Stimulated activated CD4-positive, alpha-beta T cell treated with anti-CD3 and anti-CD28 coated beads, Interleukin-2, amount 100 ng/mL, for 24 hours (primary cell): ENCODE measurements around the gene SP140.
"Not testable (repeated sequence)": the region's sequence is repeated elsewhere in the genome, so short reads cannot be mapped to it uniquely, and the experiment has no call there.

ENCODE experiments used
- DNase-seq, 2 donors: peaks; one replicate each; pipeline ENCODE4 v3.0.0-alpha.2; 2020

The SP140 gene

DNA sequence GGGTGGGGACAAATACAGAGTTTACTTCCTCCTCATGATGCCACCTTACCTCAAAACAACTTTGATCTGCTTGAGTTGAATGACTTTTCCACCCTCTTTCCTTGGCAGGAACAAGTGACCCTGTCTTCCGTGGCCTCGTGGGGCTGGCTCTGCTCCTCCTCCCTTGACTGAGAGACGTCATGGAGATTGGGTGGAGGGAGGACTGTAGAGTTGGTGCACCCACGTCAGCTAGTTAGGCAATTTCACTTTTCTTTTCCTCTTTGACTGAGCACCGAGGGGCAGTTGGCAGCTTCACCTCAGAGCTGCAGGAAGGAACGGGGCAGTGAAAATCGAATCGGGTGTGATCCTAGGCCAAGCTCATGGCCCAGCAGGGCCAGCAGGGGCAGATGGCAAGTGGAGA, at the start of gene SP140:
SP140 (plus strand) TSS at position 251 of the 400 bp plus-strand sequence; CDS start at position 360, 109 bp downstream.
- peak; percentile 73 to 78 for DNase-seq

DNA sequence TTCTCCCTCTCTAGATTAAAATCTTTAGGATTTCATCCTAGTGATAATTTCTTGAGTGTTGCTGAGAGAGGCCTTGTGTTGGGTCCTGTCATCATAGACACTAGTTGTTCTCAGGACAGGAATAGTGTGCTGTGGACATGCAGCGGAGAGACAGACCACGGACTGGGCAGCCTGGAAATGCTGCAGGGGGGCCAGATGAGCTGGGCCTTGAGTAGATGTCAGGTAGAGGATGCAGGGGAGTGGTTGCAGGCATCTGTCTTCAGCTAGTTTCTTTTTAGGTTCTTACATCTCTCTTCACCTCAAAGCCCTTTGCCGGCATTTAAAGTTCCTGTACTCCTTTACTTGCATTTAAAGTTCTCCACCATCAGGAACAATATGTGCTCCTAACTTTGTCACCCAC, 48.5 kb upstream of the SP140 start:
- no peak for DNase-seq

DNA sequence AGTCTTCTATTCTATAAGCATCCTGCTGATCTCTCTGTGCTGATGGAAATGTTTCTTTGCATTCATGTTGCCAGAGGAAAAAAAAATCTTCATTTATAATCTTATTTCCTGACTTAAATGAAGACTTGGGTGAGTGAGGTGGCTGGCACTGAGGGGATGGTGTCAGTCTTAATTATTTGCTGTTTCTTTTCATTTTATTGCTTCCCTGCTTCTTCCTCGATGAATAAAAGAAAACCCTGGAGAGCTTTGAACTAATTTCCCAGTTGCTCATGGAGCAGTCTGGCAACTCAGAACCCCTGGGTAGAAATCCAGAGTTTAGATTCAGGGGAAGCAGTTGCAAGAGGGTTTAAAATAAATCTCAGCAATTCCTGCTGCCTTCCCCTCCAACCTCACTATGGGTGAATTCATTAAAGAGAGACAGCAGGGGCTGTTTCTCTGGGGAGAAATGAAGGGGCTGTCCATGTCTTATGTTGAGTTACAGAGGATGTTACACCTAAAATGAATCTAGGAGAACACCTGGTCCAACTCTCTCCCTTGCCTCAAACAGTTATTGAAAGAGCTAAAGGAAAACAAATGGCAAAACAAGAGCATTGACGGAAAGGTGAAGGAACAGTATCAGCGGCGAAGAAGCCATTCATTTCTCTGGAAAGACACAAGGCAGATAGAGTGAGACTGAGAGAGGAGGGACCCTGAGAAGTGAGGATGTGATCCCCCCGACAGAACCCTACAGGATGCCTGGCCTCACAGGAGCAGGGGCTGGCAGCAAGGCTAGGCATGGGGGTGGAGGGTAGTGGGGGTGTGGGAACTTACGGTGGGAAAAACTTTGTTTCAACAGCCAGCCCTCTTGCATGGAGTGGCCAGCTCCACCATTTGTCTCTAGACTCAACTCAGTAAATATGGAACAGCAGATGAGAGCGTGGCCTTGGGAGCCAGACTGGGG, 46.7 kb upstream of the SP140 start:
- no peak for DNase-seq

- DNase-seq, result no peak
Measured at GRCh38 chr2:230179907-230180306, 45.6 kb upstream of the SP140 start.

DNA sequence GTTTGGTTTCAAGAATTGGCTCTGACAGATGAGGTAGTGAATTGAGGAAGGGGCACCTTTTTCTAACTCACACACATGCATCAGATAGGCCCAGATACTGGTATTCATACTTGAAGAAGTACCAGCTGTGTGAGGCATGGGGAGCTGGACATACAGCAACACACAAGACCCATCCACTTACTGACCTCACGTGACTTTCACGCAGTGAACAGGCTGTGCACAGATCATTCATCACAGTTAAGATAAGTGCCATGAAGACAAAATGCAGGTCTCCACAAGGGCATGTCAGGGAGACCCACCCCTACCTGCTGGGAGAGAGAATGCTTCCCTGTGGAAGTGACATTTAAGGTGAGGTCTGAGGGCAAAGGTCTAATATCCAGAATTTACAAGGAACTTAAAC, 44.3 kb upstream of the SP140 start:
- DNase-seq, result no peak

GRCh38 chr2:230184727-230185578, 40.6 kb upstream of the SP140 start:
- DNase-seq, result no peak

DNA sequence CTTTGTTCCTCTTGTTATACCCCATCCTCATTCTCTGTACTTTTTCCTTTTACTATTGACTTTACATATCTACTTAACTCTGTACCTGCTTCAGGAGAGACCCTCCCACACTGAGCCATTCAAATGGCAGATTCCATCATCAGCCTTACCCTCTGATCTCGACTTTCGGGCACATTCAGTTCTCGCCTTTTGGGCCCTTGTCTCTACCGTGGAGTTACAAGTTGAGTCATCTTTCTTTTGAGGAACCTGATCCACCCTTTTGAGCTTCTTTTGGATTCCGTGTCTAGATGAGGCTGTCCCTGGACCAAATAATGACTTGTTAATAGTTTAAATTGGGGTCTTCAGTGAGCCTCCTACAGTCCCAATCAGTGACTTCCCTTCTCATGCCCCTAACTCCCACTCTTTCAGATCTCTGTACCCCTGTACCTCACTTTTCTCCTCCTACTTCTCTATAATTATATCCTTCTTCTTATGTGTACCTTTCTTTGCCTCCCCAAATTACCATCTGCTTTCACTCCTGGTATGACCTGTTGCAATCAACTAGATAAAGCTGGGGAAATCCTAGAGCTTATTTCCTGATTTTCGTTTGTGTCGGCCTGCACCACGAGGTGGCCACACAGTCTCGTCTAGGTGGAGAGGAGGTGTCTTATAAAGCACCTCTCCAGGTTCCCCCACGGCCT, 23.0 kb upstream of the SP140 start:
- peak; percentile 20 to 29 for DNase-seq

DNA sequence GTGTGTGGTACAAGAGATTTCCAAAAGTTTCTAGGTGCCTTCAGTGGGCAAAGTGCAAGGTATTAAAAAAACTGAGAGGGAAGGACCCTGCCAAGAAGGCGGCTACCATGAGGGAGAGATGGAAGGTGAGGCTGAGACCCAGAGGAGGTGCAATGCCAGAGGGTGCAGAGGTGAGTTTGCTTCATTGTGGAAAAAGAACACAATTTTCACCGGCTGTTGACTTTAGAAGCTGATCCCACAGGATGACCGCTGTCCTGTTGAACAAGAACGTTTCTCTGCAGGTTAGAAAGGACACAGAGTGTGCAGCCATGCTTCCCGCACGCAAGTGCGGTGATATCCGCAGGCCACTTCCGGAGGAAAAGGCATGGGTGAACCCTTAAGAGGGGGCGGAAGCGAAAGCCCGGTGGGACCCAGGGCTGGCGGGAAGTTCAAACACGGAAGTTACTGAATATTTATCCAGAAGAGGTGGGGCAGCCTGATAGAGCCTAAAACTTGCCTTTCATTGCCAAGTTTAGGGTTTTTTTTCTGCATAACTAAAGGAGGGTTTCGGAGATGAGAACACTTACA, 22.3 kb upstream of the SP140 start:
- no peak for DNase-seq

- no peak for DNase-seq
Measured at GRCh38 chr2:230205034-230205433, 20.5 kb upstream of the SP140 start.

DNA sequence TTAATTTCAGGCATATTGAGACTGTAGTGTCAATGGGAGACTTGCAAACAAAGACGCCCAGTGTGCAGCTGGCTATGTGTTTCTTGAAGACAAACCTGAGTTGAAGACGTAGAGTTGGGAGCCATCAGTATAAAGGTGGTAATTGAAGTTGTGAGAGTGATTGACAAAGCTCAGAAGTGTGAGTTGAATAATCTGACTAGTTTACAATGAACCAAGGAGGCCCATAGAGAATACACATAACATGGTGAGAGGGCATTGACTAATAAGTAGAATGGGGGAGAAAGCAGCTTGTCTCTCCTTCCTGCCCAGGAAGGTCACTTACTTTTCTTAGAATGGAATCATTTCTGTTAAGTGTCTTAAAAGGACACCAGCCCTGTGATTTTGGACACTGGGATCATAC, 19.8 kb upstream of the SP140 start:
- no peak for DNase-seq

DNA sequence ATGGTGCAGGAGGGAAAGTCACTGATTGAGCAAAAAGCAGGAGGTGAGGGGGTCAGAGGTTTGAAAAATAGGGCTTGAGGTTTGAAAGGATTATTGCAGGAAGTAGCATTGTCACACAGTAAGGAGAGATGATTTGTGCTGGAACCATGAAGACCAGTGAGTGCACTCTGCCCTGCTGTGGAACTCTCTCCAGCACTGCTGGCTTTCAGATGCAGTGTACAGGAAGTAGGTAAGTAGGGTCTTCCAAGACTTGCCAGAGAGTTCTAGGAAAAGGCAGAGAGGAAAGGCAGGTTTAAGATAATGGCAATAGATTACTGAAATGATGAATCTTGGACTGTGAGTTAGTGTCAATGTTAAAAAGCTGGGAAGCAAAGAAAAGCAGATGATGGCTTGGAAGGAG, 17.0 kb upstream of the SP140 start:
- DNase-seq, result no peak

- DNase-seq, result no peak
Measured at GRCh38 chr2:230209422-230210051, 16.0 kb upstream of the SP140 start.

DNA sequence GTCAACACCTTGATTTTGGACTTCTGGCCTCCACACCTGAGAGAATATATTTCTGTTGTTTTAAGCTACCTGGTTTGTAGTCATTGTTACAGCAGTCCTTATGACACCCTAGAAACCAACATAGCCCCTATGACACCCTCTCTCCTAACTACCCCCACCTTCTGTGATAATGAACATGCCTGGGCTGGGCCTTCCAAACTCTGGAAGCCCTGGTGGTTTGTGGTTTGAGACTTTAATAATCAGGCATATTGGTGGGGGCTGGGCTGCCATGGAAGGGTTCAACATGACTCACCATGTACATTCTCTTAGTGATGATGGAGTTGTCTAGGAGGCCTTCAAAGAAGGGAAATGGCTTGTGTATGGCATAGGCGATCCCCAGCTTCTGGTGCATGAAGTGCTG, 9.0 kb upstream of the SP140 start:
- no peak for DNase-seq

DNA sequence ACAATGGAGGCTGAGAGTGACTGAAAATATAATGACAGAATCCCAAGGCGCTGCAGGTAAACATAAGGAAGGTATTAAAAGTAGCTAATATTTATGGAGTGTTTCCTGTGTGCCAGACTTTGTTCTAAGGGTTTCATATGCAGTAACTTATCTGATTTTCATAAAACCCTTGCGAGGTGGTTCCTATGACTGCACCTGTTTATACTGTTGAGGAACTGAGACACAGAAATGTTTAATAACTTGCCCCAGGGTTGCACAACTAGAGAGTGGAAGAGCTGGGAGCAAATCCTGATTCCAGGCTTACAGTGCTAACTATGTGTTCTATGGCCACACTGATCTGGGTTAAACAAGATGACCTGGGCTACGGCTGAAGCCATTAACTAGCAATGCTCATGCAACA, 8.1 kb upstream of the SP140 start:
- no peak for DNase-seq

GRCh38 chr2:230218421-230218820, 7.1 kb upstream of the SP140 start:
- DNase-seq, result no peak

DNA sequence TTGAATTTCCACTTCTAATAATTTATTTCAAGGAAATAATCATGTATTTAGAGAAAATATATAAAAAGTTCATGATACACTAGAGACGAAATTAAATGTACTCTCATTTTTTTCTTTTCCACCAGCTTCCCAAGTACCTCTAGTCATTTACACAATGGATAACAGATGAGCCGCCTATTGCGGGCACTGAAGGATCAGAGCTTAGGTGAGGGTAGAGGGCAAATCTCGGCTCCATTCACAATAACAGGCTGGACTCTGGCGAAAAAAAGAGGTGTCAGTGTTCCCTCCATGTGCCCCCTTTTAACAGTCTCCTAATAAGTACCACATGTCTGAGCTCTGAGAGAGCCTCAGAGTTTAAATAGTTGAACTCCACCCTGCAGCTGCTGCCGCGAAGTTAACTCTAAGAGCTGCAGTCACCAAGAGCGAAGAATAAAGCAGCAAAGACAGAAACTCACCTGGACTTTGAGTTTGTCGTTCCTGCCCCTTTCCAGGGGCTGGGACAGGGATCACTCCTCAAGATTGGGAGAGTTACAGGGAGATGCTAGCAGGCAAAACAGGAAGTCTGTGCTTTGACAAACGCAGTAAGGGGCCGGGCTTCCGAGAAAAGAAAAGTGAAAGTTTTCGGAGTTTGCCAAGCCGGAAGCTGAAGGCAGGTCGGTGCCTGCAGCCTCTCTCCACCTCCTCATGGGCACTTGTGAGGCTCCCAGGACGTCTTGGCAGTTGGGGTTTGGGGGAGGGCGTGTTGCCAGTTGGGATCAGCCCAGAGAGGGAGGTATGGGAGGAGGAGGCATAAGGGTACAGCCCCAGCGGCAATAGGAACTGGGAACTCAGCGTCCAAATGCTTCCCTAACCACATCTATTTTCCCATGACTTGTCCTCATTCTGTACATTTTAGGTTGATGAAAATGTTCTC, 5.9 kb upstream of the SP140 start, which contains the start of gene SP110:
SP110 (minus strand) TSS at position 566 of the 913 bp plus-strand sequence. CDS start 3,057 bp downstream, outside the sequence.
- peak; percentile 72 to 77 for DNase-seq

DNA sequence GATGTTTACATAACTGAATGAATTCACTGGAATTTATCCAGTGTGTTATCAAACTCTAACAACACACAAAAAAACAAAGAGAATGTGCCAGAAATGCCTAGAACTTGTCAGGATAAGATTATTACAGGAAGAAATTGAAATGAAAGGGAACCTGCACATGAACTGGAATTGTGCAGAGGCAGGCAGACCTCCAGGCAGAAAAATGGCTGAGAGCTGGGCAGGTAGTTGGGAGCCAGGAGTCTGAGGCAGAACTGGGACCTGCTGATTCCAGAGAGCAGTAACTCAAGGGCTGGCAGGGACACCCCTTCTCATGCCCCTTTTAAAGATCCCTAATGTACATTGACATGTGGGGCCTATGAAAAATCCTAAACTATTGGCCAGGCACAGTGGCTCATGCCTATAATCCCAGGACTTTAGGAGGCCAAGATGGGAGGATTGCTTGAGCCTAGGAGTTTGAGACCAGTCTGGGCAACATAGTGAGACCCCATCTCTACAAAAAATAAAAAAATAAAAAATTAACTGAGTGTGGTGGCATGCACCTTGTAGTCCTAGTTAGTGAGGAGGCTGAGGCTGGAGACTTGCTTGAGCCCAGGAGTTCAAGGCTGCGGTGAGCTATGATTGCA, 5.1 kb upstream of the SP140 start:
- DNase-seq, result no peak

DNA sequence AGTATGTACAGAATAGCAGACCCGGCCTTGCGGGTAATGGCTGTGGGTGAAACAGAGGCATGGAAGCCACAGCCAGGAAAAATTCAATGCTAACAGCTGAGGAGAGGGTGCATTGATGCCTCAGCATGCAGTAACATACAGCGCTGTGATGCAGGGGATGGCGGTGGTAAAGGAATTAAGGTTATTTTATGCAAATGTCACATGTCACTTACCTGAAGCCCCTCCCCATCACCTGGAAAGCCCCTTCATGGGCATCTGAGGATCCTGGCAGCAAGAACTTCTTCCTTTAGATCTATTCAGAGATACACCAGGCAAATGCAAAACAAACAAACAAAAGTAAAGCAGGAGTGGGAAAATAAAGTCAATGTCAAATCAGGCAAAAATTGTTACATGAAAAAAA, 4.0 kb upstream of the SP140 start:
- DNase-seq, result no peak

DNA sequence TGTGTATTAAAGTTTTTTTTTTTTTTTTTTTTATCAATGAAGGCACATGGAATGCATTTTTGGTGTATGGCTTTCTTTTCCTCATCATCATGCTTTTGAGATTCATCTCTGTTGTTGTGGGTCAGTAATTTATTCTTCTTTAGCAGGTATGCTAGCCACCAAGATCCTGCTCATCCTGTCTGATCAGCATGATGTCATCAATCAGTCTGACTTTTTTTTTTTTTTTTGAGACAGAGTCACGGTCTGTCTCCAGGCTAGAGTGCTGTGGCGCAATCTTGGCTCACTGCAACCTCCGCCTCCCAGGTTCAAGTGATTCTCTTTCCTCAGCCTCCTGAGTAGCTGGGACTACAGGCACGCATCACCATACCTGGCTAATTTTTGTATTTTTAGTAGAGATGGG, 2.7 kb upstream of the SP140 start:
- DNase-seq, result not testable (repeated sequence)

- DNase-seq, result no peak
Measured at GRCh38 chr2:230224458-230224857, 1.1 kb upstream of the SP140 start.
